ENCODE data around the gene GFRA1.

- TF ChIP-seq GATA2 (IDR thresholded peaks at IDR 0.05; ENCODE audit: low read depth, low read length): no peak
- no peak for TF ChIP-seq GATA3 (IDR thresholded peaks at IDR 0.05; ENCODE audit: low read depth, low read length)
These were observed 57.4 kb downstream of the GFRA1 start for GRCh38 chr10:116215651-116216050.
